Neuron (in vitro differentiated cells): ENCODE measurements around the gene GLRX.

Experiments
- H2AFZ ChIP-seq: one replicate; pipeline ENCODE4 v1.6.1; 2013; ENCODE audit warnings: low read depth, mild to moderate bottlenecking, inconsistent platforms, low read length, moderate library complexity
- H3K27me3 ChIP-seq: one replicate; pipeline ENCODE4 v1.6.1; 2013; ENCODE audit warnings: low read length; ENCODE audit not compliant: insufficient read depth
- H3K36me3 ChIP-seq: one replicate; pipeline ENCODE4 v1.6.1; 2013; ENCODE audit warnings: low read length; ENCODE audit not compliant: insufficient read depth
- H3K4me1 ChIP-seq: one replicate; pipeline ENCODE4 v1.6.1; 2013; ENCODE audit warnings: low read length; ENCODE audit not compliant: insufficient read depth
- H3K4me3 ChIP-seq: 2 replicates; pipeline ENCODE4 v1.5.1; 2013; ENCODE audit warnings: mild to moderate bottlenecking, low read length, moderate library complexity
- H3K9me3 ChIP-seq: one replicate; pipeline ENCODE4 v1.6.1; 2013; ENCODE audit warnings: low read length

Gene GLRX

DNA sequence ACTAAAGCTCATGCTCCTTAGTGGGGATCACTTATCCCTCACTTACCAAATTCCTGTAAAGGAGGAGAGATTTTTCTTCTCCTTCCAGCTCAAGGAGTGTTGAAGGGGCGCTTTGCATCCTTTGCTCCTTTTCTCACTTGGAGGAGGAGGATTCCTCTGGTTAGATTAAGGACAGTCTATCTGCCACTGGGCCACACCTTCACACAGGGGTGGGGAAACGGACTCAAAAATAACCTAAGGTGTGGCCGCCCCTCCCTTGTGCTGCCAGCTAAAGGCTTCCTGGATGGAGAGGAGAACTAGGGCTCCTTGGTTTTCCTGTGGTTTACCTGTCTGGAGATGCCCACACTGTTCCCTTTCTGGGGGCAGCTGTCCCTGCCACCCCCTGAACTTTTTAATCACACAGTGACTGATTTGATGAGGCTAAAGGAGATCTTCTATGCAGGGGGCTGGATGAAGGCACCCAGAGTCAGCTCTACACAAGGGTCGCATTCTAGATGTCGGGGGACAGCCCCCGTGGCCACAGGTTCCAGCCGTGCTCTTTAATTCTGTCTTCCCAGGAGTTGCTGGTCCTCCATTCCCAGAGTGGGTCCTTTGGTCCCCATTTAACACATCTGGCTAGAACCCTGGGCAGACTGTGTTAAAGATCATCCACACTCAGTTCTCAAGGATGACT lies 14.4 kb downstream of the GLRX start:
- no peaks in the 10 kb centered on the region for H3K36me3 ChIP-seq
- no peaks in the 10 kb centered on the region for H3K9me3 ChIP-seq
- no peaks in the 10 kb centered on the region for H3K27me3 ChIP-seq
- H3K4me1 ChIP-seq: peaks cover 11% of the 10 kb centered on the region
- H3K4me3 ChIP-seq: no peak overlapping the region
- H2AFZ ChIP-seq: no peak overlapping the region

DNA sequence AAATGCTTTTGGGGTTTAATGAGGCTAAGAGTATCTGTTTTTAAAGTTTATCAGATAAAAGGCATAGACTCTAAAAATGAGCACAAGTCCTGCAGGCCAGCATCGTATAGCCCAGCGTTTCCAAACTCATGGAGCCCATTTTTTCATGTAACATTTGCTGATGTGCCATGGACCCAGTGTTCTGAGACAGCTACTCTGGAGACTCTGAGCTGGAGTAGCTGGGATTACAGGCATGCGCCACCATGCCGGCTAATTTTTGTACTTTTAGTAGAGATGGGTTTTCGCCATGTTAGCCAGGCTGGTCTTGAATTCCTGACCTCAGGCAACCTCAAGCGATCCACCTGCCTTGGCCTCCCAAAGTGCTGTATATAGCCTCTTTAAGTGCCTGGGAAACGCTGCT lies 15.8 kb downstream of the GLRX start:
- H3K4me1 ChIP-seq: peaks cover 11% of the 10 kb centered on the region
- no peaks in the 10 kb centered on the region for H3K36me3 ChIP-seq

DNA sequence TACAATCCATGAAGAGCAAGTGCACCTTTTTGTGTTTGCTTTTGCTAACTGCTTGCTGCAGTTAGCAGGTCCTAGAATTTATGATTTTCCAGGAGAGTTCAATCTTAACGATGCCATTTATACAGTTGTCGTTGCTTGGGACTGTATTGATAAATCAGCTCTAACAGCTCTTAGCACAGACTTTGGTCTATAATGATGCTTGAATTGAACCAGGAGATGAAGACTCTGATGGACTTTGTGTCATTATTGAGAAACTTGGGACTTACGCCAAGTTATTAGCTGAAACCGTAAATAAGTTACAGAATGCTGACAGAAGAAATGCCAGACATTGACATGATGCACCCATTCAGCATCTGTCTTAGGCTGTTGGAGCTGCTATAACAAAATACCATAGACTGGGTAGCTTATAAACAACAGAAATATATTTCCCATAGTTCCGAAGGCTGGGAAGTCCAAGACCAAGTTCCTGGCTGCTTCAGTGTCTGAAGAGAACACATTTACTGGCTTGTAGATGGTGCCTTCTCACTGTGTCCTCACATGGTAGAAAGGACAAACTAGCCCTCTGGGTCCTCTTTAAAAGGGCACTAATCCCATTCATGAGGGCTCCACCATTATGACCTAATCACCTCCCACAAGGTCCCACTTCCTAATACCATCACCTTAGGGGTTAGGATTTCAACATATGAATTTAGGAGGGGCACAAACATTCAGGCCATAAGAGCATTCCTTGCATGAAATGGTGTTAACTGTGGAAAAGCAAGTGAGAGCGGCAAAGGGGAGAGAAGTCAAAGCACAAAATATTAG lies 17.6 kb downstream of the GLRX start:
- Histone ChIP-seq H3K4me3 (no peak overlapping the region), H2AFZ (no peak overlapping the region), H3K36me3 (no peaks in the 10 kb centered on the region), H3K9me3 (no peaks in the 10 kb centered on the region), H3K27me3 (no peaks in the 10 kb centered on the region), H3K4me1 (peaks cover 3% of the 10 kb centered on the region)

More for the DNA sequence above, 15.8 kb downstream of the GLRX start:
- H3K4me3 ChIP-seq: no peak overlapping the region
- H3K9me3 ChIP-seq: no peaks in the 10 kb centered on the region
- H3K27me3 ChIP-seq: no peaks in the 10 kb centered on the region
- H2AFZ ChIP-seq: no peak overlapping the region

DNA sequence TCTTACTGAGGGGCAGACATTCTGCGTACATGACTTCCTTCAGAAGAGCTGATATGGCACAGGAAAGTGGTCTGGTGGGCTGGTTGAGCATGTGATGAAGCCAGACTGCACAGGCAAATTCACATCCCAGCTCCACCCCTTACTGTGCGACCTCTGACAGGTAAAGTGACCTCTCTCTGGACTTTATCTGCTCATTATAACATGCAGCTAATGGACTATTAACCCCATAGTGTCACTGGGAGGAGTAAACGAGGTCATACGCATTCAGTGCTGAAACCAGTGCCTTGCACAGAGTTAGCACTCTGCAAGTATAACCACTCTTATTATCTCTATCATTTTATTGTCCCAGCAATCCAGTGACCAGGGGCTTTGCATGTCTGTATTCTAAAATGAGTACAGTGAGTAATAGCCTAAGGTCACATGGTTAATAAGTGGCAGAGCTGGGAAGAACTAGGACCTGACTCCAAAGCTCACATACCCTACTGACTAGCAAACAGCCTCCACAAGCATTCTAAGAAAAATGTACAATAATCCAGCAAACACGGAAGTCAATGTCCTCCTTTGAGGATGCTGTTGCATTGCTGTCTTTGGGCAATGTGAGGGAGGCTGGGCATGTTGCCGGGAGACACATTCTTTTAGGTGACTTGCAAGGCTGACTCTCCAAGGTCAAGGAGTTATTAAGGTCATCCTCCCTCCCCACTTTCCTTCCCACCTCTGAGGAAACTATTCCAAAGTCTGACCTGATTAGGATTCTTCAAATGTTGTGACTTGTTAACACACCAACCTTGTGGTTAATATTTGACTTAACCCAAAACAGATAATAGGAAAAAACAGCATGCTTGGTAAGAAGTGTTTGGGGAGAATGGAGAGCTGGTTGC lies 19.0 kb downstream of the GLRX start:
- peaks cover 3% of the 10 kb centered on the region for H3K4me1 ChIP-seq

DNA sequence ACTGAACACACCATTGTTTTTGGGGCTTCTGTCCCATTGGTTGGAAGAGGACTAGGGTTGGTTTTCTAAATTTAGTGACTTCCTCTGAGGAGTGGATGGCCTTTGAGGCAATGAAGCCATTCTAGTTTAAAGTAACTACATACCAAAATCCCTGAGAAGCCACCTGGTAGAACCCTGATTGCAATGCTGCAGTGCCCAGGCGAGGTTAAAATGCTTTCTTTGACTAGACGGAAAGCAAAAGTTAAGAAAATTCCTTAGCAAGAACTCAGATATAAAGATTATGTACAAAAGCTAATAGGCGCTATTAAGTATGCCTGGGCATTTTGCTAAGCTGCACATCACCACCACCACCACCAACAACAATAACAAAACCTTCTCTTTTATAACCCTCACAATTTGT lies 20.6 kb downstream of the GLRX start:
- Histone ChIP-seq H3K9me3 (no peaks in the 10 kb centered on the region), H3K4me1 (peaks cover 3% of the 10 kb centered on the region), H3K27me3 (no peaks in the 10 kb centered on the region), H2AFZ (no peak overlapping the region), H3K4me3 (no peak overlapping the region), H3K36me3 (no peaks in the 10 kb centered on the region)

More for the DNA sequence above, 19.0 kb downstream of the GLRX start:
- H2AFZ ChIP-seq: no peak overlapping the region
- no peaks in the 10 kb centered on the region for H3K36me3 ChIP-seq
- no peak overlapping the region for H3K4me3 ChIP-seq
- no peaks in the 10 kb centered on the region for H3K27me3 ChIP-seq
- H3K9me3 ChIP-seq: no peaks in the 10 kb centered on the region

DNA sequence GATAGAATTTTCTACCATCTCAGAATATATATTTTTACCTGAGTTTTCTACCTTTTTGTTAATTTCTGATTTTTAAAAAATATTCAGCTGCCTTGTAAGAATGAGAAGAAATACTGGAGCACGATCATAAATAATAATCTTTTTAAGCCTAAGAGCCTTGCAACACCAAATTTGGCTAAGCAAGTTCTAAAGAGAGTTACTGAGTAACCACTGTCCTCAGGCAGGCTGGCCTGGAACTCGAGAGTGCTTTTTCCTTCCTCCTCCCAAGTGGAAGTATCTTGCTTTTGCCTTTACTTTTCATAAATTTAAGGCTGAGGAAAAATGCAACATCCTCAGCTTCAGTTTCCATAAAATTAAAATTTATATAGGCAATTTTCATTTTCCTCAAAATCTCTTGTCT lies 21.0 kb downstream of the GLRX start:
- Histone ChIP-seq H3K4me1 (peaks cover 3% of the 10 kb centered on the region), H2AFZ (no peak overlapping the region), H3K4me3 (no peak overlapping the region), H3K27me3 (no peaks in the 10 kb centered on the region), H3K36me3 (no peaks in the 10 kb centered on the region), H3K9me3 (no peaks in the 10 kb centered on the region)

DNA sequence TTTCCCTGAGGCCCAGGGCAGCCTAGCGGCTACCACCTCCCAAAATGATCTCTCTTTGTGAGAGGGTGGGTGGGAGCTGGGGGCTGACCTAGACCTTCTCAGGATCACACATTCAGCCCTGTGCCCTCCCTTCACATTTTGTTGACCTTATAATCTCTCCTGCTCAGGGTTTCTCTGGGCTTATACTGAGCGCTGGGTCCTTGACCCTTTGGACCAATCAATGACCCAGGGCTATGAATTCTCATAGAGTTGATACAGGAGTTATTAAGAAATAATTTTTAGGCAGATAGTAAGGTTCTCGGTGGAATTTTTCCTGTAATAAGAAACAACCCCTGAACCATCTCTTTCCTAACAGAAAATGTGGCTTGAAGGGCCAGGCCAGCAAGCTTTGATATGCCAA lies 22.0 kb downstream of the GLRX start:
- H2AFZ ChIP-seq: no peak overlapping the region
- no peaks in the 10 kb centered on the region for H3K27me3 ChIP-seq
- no peaks in the 10 kb centered on the region for H3K9me3 ChIP-seq
- peaks cover 5% of the 10 kb centered on the region for H3K36me3 ChIP-seq
- H3K4me1 ChIP-seq: peaks cover 3% of the 10 kb centered on the region
- no peak overlapping the region for H3K4me3 ChIP-seq

DNA sequence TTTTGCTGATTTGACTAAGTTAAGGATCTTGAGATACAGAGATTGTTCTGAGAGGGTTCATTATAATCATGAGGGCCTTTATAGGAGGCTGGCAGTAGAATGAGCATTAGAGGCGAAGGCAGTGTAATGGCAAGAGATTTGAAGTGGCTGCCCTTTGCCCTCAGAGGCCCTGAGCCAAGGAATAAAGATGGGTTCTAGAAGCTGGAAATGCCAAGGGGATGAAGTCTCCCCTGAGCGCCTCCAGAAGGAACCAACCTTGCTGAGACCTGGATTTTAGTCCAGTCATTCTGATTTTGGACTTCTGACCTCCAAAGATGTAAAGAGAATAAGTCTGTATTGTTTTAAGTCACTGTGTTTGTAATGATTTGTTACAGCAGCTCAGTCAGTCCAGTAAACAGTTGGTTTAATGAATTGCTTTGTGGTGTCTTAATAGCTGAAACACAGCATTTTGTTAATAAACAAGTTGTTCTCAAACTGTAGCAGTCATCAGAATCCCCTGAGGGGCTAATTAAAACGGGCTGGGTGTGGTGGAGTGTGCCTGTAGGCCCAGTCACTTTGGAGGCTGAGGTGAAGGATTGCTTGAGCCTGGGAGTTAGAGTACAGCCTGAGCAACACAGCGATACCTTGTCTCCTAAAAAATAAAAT lies 23.2 kb downstream of the GLRX start:
- H3K27me3 ChIP-seq: no peaks in the 10 kb centered on the region
- H3K36me3 ChIP-seq: peaks cover 12% of the 10 kb centered on the region
- no peak overlapping the region for H3K4me3 ChIP-seq
- peaks cover 3% of the 10 kb centered on the region for H3K4me1 ChIP-seq
- no peak overlapping the region for H2AFZ ChIP-seq
- no peaks in the 10 kb centered on the region for H3K9me3 ChIP-seq

DNA sequence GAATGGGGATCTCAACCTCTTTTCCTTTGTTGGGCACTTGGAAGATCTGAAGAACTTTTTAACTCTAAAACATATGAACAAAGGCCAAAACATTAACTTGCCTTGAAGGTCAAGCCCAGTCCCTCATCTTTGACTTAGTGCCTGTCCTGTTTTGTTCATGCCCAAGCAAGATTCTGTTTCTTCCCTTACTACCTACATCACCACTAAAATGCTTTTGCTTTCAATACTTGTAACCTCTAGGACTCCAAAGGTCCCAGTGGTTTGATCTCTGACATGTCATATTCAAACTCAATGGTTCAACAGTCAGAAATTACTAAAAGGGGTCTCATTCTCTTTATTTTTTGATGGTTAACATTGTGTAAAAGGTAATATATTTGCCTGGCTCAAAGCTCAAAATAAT lies 24.0 kb downstream of the GLRX start:
- Histone ChIP-seq H3K36me3 (peaks cover 20% of the 10 kb centered on the region), H3K4me1 (peaks cover 1% of the 10 kb centered on the region), H2AFZ (no peak overlapping the region), H3K27me3 (no peaks in the 10 kb centered on the region), H3K9me3 (no peaks in the 10 kb centered on the region), H3K4me3 (no peak overlapping the region)

DNA sequence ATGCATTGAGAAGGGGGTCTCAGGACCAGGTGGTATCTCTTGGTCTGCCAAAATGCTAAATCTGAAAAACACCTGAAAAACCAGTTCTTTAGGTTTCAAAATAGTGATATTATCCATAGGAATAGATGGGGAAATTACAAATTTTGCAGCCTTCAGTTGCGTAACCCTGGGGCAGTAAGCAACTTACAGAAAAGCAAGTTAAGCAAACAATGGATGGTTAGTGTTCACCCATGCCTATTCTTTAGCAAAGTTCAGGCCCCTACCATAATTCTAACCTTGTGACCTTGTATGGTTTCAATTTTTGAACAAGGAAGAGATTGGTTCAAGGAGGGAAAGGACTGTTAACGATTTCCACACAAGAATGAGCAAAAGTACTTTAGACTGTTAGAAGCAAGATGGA lies 24.5 kb downstream of the GLRX start:
- H3K4me3 ChIP-seq: no peak overlapping the region
- H3K36me3 ChIP-seq: peaks cover 25% of the 10 kb centered on the region
- no peaks in the 10 kb centered on the region for H3K27me3 ChIP-seq
- no peaks in the 10 kb centered on the region for H3K4me1 ChIP-seq
- H3K9me3 ChIP-seq: no peaks in the 10 kb centered on the region
- no peak overlapping the region for H2AFZ ChIP-seq

DNA sequence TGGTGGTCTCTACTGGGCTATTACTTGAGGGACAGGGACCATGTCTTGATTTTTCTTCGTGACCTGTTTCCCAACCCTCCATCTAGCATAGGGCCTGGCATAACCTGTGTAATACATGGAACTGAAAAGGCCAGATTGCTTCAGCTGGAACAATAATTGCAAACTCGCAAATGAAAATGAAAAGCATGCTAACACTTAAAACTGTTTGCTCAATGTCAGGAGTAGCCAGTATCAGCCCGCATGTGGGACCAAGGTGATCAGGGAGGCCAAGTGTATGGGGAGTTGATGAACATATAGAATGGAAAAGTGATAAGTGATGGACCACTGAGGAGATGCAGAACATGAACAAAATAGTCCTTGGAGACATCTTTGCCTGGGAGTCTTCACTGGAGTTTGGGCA lies 25.2 kb downstream of the GLRX start:
- H2AFZ ChIP-seq: no peak overlapping the region
- H3K36me3 ChIP-seq: peaks cover 31% of the 10 kb centered on the region
- H3K4me1 ChIP-seq: no peaks in the 10 kb centered on the region
- no peaks in the 10 kb centered on the region for H3K27me3 ChIP-seq
- no peaks in the 10 kb centered on the region for H3K9me3 ChIP-seq
- H3K4me3 ChIP-seq: no peak overlapping the region

DNA sequence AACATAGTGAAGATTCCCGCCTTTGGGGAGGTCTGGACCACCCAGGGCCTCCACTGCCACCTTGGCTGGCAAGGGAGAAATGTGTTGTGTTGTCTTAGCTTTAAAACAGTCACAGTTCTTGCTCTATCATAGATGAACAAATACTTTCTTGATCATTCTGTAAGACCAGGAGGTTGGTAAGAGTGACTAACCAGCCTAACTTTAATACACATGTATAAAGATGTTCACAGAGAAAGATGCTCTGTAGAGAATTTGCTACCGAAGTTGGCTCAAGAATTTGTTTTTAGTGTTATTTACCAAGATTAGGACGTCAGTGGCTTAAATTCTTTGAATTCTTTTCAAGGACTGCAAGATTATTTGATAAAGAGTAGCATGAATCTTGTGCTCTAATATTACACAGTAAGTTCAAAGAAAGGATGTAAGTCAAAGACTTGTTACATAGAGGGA lies 28.4 kb downstream of the GLRX start:
- Histone ChIP-seq H3K4me3 (no peak overlapping the region), H2AFZ (no peak overlapping the region), H3K36me3 (peaks cover 58% of the 10 kb centered on the region), H3K4me1 (no peaks in the 10 kb centered on the region), H3K27me3 (no peaks in the 10 kb centered on the region), H3K9me3 (no peaks in the 10 kb centered on the region)
